Fibroblast of mammary gland (primary cell): ENCODE measurements around the gene WNT10A.
A peak's percentile ranks its signal among the peaks of the same experiment; 100 is the strongest.

Experiments
- DNase-seq: peaks from one replicate; pipeline ENCODE4 v3.0.0-alpha.2; 2010; ENCODE audit warnings: low read depth
- H3K4me3 ChIP-seq: 2 replicates; pipeline ENCODE4 v1.5.1; 2011; ENCODE audit warnings: low read depth, mild to moderate bottlenecking, low read length, moderate library complexity; ENCODE audit not compliant: control insufficient read depth
- CTCF ChIP-seq: conservative IDR thresholded peaks from 2 replicates; pipeline ENCODE4 v1.5.1; 2011; ENCODE audit warnings: low read depth, low read length, inconsistent platforms; ENCODE audit not compliant: control insufficient read depth, insufficient read depth

Gene WNT10A

DNA sequence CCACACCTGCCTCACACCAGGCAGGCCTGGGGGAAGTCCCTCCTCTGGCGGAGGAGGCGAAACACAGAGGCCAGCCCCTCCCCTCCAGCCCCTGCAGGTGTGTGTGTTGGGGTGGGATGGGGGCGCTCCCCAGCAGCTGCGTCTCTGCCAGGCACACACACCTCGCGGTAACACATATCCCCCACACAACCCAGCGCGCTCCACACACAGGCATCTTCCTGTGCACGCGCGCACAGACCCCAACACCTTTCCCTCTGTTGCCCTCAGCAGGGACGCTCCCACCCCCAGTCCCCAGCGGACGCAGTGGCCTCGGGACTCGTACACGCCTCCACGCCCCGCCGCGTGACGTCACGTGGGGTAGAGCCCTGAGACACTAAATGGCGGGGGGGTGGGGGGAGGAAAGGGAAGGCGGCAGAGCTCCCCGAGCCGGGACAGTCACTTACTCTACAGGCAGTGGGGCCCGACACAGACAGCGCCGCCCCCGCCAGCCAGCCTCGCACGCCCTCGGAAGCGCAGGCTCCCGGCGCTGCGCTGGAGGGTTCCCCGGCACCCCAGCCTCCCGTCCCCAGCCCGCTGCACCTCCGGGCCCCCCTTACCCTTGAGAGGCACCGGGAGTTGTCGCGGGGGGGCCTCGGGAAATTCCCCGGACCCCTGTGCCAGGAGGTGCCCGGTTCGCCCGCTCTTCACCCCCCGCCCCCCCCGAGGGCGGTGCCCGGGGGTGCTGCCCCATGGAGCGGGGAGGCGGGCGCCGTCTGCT lies at the start of gene WNT10A:
TSS of gene WNT10A (plus strand) at position 751 of the 757 bp plus-strand sequence. CDS start 144 bp downstream, outside the sequence.
- no peak within 1 kb of the TSS for H3K4me3 ChIP-seq
- no peak for TF ChIP-seq CTCF
- DNase-seq, result no peak

DNA sequence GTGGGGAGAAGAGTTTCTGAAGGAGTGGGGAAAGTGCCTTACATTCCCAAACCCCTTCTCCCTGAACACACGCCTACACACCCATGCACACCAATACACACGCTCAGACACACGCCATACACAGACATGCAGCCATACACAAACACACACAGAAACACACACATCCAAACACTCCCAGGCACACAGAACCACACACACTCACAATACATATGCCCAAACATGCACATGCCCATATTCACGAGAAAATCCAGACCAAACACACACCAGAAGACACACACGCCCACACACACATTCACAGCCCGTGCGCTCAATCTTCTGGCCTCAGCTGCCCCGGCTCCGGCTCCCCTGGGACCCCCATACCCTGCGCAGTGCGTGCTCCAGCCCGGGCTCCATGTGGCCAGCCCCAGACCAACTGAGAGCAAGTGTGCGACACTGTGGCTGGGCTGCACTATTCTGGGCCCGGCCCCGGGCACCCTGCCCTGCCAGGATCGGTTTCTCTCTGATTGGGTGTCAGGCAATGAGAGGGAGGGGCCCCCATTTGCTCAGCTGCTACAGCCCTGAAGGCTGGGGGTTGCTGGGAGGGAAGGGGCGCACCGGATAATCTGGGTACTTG lies 49.2 kb upstream of the WNT10A start, which contains the start of gene PRKAG3:
TSS of gene PRKAG3 (minus strand) at position 426 of the 613 bp plus-strand sequence.
- no peak for TF ChIP-seq CTCF
- DNase-seq, result peak; percentile 39
- H3K4me3 ChIP-seq, result no peak within 1 kb of the TSS

DNA sequence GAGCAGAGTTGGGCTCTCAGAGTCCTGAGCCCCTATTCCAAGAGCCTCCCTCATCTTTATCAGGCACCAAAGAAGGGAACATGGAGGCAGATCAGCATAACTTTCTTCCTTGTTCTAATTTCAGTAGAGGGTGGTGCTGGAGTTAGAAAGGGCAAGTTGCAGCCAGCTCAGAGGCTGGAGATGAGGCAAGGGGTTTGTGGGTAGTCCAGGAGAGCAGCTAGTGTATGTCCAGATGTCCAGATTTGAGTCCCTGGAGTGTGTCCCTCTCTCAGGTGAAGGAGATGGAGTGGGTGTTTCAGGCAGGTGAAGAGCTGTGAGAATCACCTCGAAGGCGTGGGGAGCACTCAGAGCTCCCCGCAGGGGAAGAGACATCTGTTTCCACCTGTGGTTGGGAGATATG lies 48.6 kb upstream of the WNT10A start:
- H3K4me3 ChIP-seq, result no peak overlapping the region
- peak; percentile 4 for DNase-seq
- no peak for TF ChIP-seq CTCF

DNA sequence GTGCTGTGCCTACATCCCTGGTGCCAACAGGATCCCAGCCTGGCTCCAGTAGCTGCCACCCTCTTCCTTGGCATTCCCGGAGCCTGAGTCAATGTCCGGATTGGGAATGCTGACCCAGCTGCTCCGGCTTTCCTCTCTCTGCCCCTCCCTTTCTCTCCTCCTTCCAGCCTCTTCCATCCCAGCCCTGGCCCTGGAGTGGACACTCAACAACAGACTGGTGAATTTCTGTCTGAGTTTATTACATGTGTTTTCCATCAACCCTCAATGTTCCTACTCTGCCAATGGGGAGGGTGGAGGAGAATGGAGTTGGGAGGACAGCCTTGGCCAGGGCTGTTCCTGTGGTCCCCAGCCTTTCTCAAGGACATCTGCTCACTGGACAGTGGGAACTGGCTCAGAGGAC lies 48.1 kb upstream of the WNT10A start:
- TF ChIP-seq CTCF, result no peak
- H3K4me3 ChIP-seq, result no peak overlapping the region
- peak; percentile 42 for DNase-seq

DNA sequence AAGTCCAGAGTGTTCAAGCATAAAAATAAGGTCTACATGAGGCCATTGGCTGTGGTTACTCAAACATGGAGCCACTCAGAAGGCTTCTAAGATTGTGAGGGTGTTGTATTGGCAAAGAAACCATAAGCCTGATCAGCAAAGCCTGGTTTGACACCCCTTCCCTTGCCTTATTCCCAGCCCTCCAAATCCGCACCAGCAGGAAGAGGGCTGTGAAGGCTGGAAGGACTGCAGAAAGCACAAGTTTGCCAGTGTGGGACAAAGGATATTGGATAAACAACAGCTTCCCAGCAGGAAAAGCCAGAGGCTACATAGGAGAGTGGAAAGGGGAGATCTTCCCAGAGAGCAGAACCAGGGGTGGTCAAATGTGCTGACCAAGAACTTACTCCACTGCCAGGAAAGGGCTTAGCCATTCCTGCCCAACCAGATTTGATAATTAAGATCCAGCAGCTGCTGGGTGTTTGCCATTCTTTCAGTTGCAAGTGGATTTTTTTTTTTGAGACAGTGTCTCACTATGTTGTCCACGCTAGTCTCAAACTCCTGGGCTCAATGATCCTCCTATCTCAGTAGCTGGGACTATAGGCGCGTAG lies 47.5 kb upstream of the WNT10A start:
- DNase-seq, result no peak
- H3K4me3 ChIP-seq, result no peak overlapping the region
- no peak for TF ChIP-seq CTCF

DNA sequence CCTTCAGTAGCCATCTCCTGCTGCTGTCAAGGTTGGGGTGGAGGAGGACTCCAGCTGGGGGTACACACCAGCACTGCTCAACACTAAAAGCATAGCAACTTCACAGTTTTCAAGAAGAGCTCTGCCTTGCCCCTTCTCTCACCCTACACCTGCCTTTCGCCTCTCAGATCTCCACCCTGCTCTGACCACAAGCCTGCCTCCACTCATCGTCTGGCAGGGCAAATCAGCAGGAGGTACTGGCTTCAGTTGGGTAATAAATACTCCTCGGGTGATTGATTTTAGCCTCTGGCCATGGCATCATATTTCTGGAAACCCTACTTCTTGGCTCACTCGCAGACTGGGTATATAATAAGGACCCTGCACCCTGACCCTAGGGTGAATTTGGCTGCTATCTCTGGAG lies 46.0 kb upstream of the WNT10A start:
- no peak overlapping the region for H3K4me3 ChIP-seq
- TF ChIP-seq CTCF, result no peak
- no peak for DNase-seq
